GM23338 (cell line): ENCODE measurements around the gene MCU. TPM values are rescaled to one million over a fixed set of nuclear protein-coding genes. Genes with fewer than 3 reads are reported as not detected.
A peak's percentile ranks its signal among the peaks of the same experiment; 100 is the strongest.

Experiments used
- ATAC-seq: fragments of 200-7000 bp; cut with Tn5 transposase; 3 replicates; pipeline ENCODE4 v1.9.1; 2020
- DNase-seq: peaks from one replicate; pipeline ENCODE4 v3.0.0-alpha.2; 2015; ENCODE audit warnings: low spot score
- H2AFZ ChIP-seq: fragments of 200-600 bp; sonication (generic); 2 replicates; pipeline ENCODE4 v1.8.0; 2016; ENCODE audit warnings: antibody characterized with exemption, mild to moderate bottlenecking, moderate library complexity
- H3F3A ChIP-seq: fragments of 200-600 bp; sonication (generic); replicated peaks from 2 replicates; pipeline ENCODE4 v1.8.0; 2017; ENCODE audit warnings: antibody characterized with exemption, mixed run types, low read depth
- H3K27ac ChIP-seq: fragments of 200-600 bp; sonication (generic); 2 replicates; pipeline ENCODE4 v1.6.1; 2016; ENCODE audit warnings: low read depth
- H3K27me3 ChIP-seq: fragments of 200-600 bp; sonication (generic); 2 replicates; pipeline ENCODE4 v1.8.0; 2016; ENCODE audit warnings: mild to moderate bottlenecking, mixed run types, moderate library complexity; ENCODE audit not compliant: insufficient read depth
- H3K36me3 ChIP-seq: fragments of 200-600 bp; sonication (generic); 2 replicates; pipeline ENCODE4 v1.8.0; 2016; ENCODE audit warnings: mild to moderate bottlenecking; ENCODE audit not compliant: insufficient read depth
- H3K4me1 ChIP-seq: fragments of 200-600 bp; sonication (generic); 2 replicates; pipeline ENCODE4 v1.8.0; 2016; ENCODE audit warnings: mild to moderate bottlenecking, moderate library complexity; ENCODE audit not compliant: insufficient read depth
- H3K4me2 ChIP-seq: fragments of 200-600 bp; sonication (generic); 2 replicates; pipeline ENCODE4 v1.7.1; 2017; ENCODE audit warnings: mixed run types
- H3K4me3 ChIP-seq: fragments of 200-600 bp; sonication (generic); 2 replicates; pipeline ENCODE4 v1.6.1; 2016; ENCODE audit warnings: mixed run types
- H3K79me2 ChIP-seq: fragments of 200-600 bp; sonication (generic); replicated peaks from 2 replicates; pipeline ENCODE4 v1.8.0; 2017; ENCODE audit warnings: mild to moderate bottlenecking; ENCODE audit not compliant: insufficient read depth
- H3K9me2 ChIP-seq: fragments of 200-600 bp; sonication (generic); 2 replicates; pipeline ENCODE4 v1.8.0; 2017; ENCODE audit not compliant: insufficient read depth
- H4K20me1 ChIP-seq: fragments of 200-600 bp; sonication (generic); replicated peaks from 2 replicates; pipeline ENCODE4 v1.8.0; 2017; ENCODE audit warnings: mild to moderate bottlenecking; ENCODE audit not compliant: insufficient read depth
- H3K27ac Mint-ChIP-seq: 2 replicates; pipeline ENCODE4 v1.8.0; 2020; ENCODE audit warnings: inconsistent platforms, mild to moderate bottlenecking, moderate library complexity, mixed read lengths
- H3K27me3 Mint-ChIP-seq: 3 replicates; pipeline ENCODE4 v1.8.0; 2022; ENCODE audit warnings: low read depth, mild to moderate bottlenecking, moderate library complexity, mixed read lengths, inconsistent platforms; ENCODE audit not compliant: insufficient read depth, poor library complexity
- H3K36me3 Mint-ChIP-seq: 3 replicates; pipeline ENCODE4 v1.8.0; 2021; ENCODE audit warnings: low read depth, mild to moderate bottlenecking, inconsistent platforms, moderate library complexity, mixed read lengths
- H3K4me1 Mint-ChIP-seq: 3 replicates; pipeline ENCODE4 v1.8.0; 2020; ENCODE audit warnings: mild to moderate bottlenecking, inconsistent platforms, mixed read lengths
- H3K4me3 Mint-ChIP-seq: 3 replicates; pipeline ENCODE4 v1.8.0; 2021; ENCODE audit warnings: moderate library complexity, mild to moderate bottlenecking, inconsistent platforms, mixed read lengths
- H3K9me3 Mint-ChIP-seq: 3 replicates; pipeline ENCODE4 v1.8.0; 2020; ENCODE audit warnings: moderate library complexity, mild to moderate bottlenecking, inconsistent platforms, mixed read lengths
- CREB1 ChIP-seq: fragments of 250-450 bp; sonication (Bioruptor Pico); IDR thresholded peaks from 2 replicates; pipeline ENCODE4 v1.5.0; 2020; ENCODE audit warnings: low read depth, mild to moderate bottlenecking, moderate library complexity
- EZH2phosphoT487 ChIP-seq: fragments of 200-600 bp; sonication (generic); IDR thresholded peaks from one replicate; pipeline ENCODE4 v1.8.1; 2018; ENCODE audit warnings: antibody characterized with exemption; ENCODE audit not compliant: unreplicated experiment
- NANOG ChIP-seq: IDR thresholded peaks from 2 replicates; pipeline ENCODE4 v1.6.1; 2016; ENCODE audit warnings: antibody characterized with exemption, borderline replicate concordance
- REST ChIP-seq: IDR thresholded peaks from one replicate; pipeline ENCODE4 v1.6.1; 2018; ENCODE audit warnings: antibody characterized with exemption; ENCODE audit not compliant: unreplicated experiment
- STAT1 ChIP-seq: IDR thresholded peaks from one replicate; pipeline ENCODE4 v1.6.1; 2016; ENCODE audit warnings: antibody characterized with exemption; ENCODE audit not compliant: unreplicated experiment
- ZNF114 ChIP-seq: fragments of 250-450 bp; sonication (Bioruptor Pico); IDR thresholded peaks from 2 replicates; pipeline ENCODE4 v1.5.0; 2020; ENCODE audit warnings: mild to moderate bottlenecking, moderate library complexity
- ZNF331 ChIP-seq: fragments of 250-450 bp; sonication (Bioruptor Pico); IDR thresholded peaks from 2 replicates; pipeline ENCODE4 v1.5.0; 2020; ENCODE audit warnings: low read depth, mild to moderate bottlenecking, moderate library complexity
- ZNF462 ChIP-seq: fragments of 250-450 bp; sonication (Bioruptor Pico); IDR thresholded peaks from 2 replicates; pipeline ENCODE4 v1.5.0; 2020; ENCODE audit warnings: mild to moderate bottlenecking, moderate library complexity
- polyA plus RNA-seq: library from polyadenylated mRNA; unstranded; fragments of >200 nt; fragmentation: Nextera tagmentation; extraction: Ambion mirVana; gene quantifications from 2 replicates; pipeline ENCODE4 v1.2.1, GENCODE V29; 2016
- total RNA-seq: library from RNA; depleted of rRNA; stranded (reverse); fragments of >200 nt; shearing (Covaris generic); gene quantifications from 2 replicates; pipeline ENCODE4 v1.2.3, GENCODE V29; 2014

MCU gene
- total and polyA plus RNA-seq, 2 experiments from 2014 or later = 41.8 to 68.2 TPM

GRCh38 chr10:72653383-72654096, 38.4 kb upstream of the MCU start (continued):
- no peak for TF ChIP-seq ZNF462 (CRISPR knock-in tag)

- Mint-ChIP-seq H3K4me3 (no peak overlapping the region), H3K4me1 (peaks cover 5% of the 10 kb centered on the region; the same call in 2 of the 3 replicates), H3K9me3 (no peaks in the 10 kb centered on the region), H3K27me3 (peaks cover 2% of the 10 kb centered on the region), H3K36me3 (no peaks in the 10 kb centered on the region), H3K27ac (no peak overlapping the region)
- Histone ChIP-seq H3K79me2 (no peaks in the 10 kb centered on the region), H3K27me3 (no peaks in the 10 kb centered on the region), H3K4me1 (peaks cover 11% of the 10 kb centered on the region; the same call in 1 of the 2 replicates), H3F3A (0 out of 2 replicates have a peak, but pooled peaks cover 5% of the 10 kb centered on the region), H2AFZ (peak overlapping the region; percentile 97), H4K20me1 (no peaks in the 10 kb centered on the region), H3K27ac (no peak overlapping the region), H3K36me3 (no peaks in the 10 kb centered on the region), H3K4me2 (no peak overlapping the region), H3K4me3 (no peak overlapping the region), H3K9me2 (no peaks in the 10 kb centered on the region)
- no peak for DNase-seq
- no peak for ATAC-seq
- TF ChIP-seq REST = no peak
- no peak for TF ChIP-seq NANOG
- TF ChIP-seq STAT1 = no peak
- TF ChIP-seq EZH2phosphoT487 = no peak
- TF ChIP-seq ZNF114 (CRISPR knock-in tag) = no peak
- no peak for TF ChIP-seq CREB1 (CRISPR knock-in tag)
- TF ChIP-seq ZNF331 (CRISPR knock-in tag) = no peak
These were observed 37.2 kb upstream of the MCU start for GRCh38 chr10:72654720-72655119.
